IPS-NIHi7 (cell line): Measurements from ENCODE around the gene TNN.
"Not testable (repeated sequence)": the region's sequence is repeated elsewhere in the genome, so short reads cannot be mapped to it uniquely, and the experiment has no call there.

Source experiments
- DNase-seq: peaks from one replicate; pipeline ENCODE4 v3.0.0; 2012; ENCODE audit warnings: mixed read lengths; ENCODE audit errors: extremely low spot score

Gene TNN

GRCh38 chr1:175106536-175106935, 38.9 kb downstream of the TNN start:
- DNase-seq = not testable (repeated sequence)

- not testable (repeated sequence) for DNase-seq
These were observed 40.7 kb downstream of the TNN start for GRCh38 chr1:175108331-175108820.

- no peak for DNase-seq
These were observed 47.4 kb downstream of the TNN start for GRCh38 chr1:175114996-175115395.

GRCh38 chr1:175116210-175116798, 48.7 kb downstream of the TNN start:
- no peak for DNase-seq

- no peak for DNase-seq
These were observed 49.3 kb downstream of the TNN start for GRCh38 chr1:175116903-175117302.

- no peak for DNase-seq
These were observed 51.0 kb downstream of the TNN start for GRCh38 chr1:175118375-175119367.

- no peak for DNase-seq
These were observed 52.9 kb downstream of the TNN start for GRCh38 chr1:175120511-175120910.

GRCh38 chr1:175124861-175125260, 57.2 kb downstream of the TNN start:
- no peak for DNase-seq

GRCh38 chr1:175126347-175126746, 58.7 kb downstream of the TNN start:
- no peak for DNase-seq

GRCh38 chr1:175127565-175127964, 59.9 kb downstream of the TNN start:
- DNase-seq = no peak

GRCh38 chr1:175128523-175128922, 60.9 kb downstream of the TNN start:
- DNase-seq = no peak

- DNase-seq = no peak
These were observed 61.5 kb downstream of the TNN start for GRCh38 chr1:175129182-175129581.

- no peak for DNase-seq
These were observed 62.0 kb downstream of the TNN start for GRCh38 chr1:175129644-175129996.

- peak; percentile 61 for DNase-seq
These were observed 62.5 kb downstream of the TNN start for GRCh38 chr1:175129997-175130648.

GRCh38 chr1:175130649-175131045, 63.0 kb downstream of the TNN start:
- no peak for DNase-seq

GRCh38 chr1:175131095-175131494, 63.5 kb downstream of the TNN start:
- DNase-seq = no peak

- DNase-seq = no peak
These were observed 64.8 kb downstream of the TNN start for GRCh38 chr1:175132436-175132835.

GRCh38 chr1:175133673-175134435, 66.2 kb downstream of the TNN start:
- DNase-seq = no peak

GRCh38 chr1:175134500-175134899, 66.9 kb downstream of the TNN start:
- no peak for DNase-seq

- DNase-seq = no peak
These were observed 68.6 kb downstream of the TNN start for GRCh38 chr1:175136246-175136645.

GRCh38 chr1:175137369-175137768, 69.7 kb downstream of the TNN start:
- no peak for DNase-seq

- DNase-seq = no peak
These were observed 70.9 kb downstream of the TNN start for GRCh38 chr1:175138579-175138978.
